ENCODE data around the gene BRD9. TPM values are rescaled to one million over a fixed set of nuclear protein-coding genes. Genes with fewer than 3 reads are reported as not detected.

BRD9 gene
- total RNA-seq, 1 donor from 2014 or later, result 33.8 TPM

GRCh38 chr5:852018-852417, 40.6 kb downstream of the BRD9 start:
- Histone ChIP-seq H3K4me3 (no peak overlapping the region), H3K36me3 (no peaks in the 10 kb centered on the region), H3K9me3 (no peaks in the 10 kb centered on the region), H3K27me3 (peaks cover 19% of the 10 kb centered on the region), H3K27ac (no peak overlapping the region), H3K4me1 (no peaks in the 10 kb centered on the region)
- ATAC-seq (no peak), DNase-seq (no peak)
- intact Hi-C loops (cut with DNase I), result no loop called here
- TF ChIP-seq, protein P1, sequence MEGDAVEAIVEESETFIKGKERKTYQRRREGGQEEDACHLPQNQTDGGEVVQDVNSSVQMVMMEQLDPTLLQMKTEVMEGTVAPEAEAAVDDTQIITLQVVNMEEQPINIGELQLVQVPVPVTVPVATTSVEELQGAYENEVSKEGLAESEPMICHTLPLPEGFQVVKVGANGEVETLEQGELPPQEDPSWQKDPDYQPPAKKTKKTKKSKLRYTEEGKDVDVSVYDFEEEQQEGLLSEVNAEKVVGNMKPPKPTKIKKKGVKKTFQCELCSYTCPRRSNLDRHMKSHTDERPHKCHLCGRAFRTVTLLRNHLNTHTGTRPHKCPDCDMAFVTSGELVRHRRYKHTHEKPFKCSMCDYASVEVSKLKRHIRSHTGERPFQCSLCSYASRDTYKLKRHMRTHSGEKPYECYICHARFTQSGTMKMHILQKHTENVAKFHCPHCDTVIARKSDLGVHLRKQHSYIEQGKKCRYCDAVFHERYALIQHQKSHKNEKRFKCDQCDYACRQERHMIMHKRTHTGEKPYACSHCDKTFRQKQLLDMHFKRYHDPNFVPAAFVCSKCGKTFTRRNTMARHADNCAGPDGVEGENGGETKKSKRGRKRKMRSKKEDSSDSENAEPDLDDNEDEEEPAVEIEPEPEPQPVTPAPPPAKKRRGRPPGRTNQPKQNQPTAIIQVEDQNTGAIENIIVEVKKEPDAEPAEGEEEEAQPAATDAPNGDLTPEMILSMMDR (IDR thresholded peaks at IDR 0.05), result no peak

GRCh38 chr5:851553-851952, 41.0 kb downstream of the BRD9 start:
- no peak overlapping the region for H3K27ac ChIP-seq
- intact Hi-C loops (cut with DNase I), result no loop called here
- TF ChIP-seq, protein P1 (IDR thresholded peaks at IDR 0.05), result no peak
- H3K4me1 ChIP-seq, result no peaks in the 10 kb centered on the region
- peaks cover 19% of the 10 kb centered on the region for H3K27me3 ChIP-seq
- no peak overlapping the region for H3K4me3 ChIP-seq
- no peaks in the 10 kb centered on the region for H3K9me3 ChIP-seq
- DNase-seq (peak; percentile 47), ATAC-seq (no peak)
- H3K36me3 ChIP-seq, result no peaks in the 10 kb centered on the region

- Histone ChIP-seq H3K27ac (no peak overlapping the region), H3K9me3 (no peaks in the 10 kb centered on the region), H3K4me3 (no peak overlapping the region), H3K36me3 (no peaks in the 10 kb centered on the region), H3K27me3 (peaks cover 19% of the 10 kb centered on the region), H3K4me1 (no peaks in the 10 kb centered on the region)
- TF ChIP-seq, protein P1 (IDR thresholded peaks at IDR 0.05), result no peak
- intact Hi-C loops (cut with DNase I), result no loop called here
- ATAC-seq (no peak), DNase-seq (peak; percentile 64)
Observed at GRCh38 chr5:851076-851475, 41.5 kb downstream of the BRD9 start.

DNA sequence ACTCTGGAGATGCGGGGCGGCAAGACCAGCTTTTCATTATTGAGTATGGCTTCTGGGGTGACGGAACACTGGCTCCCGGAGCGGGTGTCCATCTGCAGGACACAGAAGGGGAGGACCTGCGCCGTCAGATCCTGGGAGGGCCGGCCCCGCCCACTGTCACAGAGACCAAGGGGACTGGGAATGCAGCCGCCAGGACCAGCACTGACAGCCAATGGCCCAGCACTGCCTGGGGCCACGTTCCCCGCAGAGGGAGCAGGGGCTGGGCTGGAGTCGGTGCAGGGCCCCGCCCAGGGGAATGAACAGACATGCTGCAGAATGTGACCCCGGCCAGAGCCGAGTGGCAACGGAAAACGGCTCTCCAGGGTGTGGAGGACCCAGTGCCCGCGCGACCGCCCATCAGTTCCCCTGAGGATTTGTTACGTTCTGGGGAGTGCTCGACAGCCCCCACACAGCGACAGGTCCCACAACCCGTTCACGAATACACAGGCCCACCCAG, 42.0 kb downstream of the BRD9 start, which contains the start of gene ZDHHC11:
Gene ZDHHC11 (minus strand): TSS at position 476 of the 496 bp plus-strand sequence. CDS start 384 bp downstream, at position 92.
- no peaks in the 10 kb centered on the region for H3K9me3 ChIP-seq
- TF ChIP-seq, protein P1 (IDR thresholded peaks at IDR 0.05), result no peak

DNA sequence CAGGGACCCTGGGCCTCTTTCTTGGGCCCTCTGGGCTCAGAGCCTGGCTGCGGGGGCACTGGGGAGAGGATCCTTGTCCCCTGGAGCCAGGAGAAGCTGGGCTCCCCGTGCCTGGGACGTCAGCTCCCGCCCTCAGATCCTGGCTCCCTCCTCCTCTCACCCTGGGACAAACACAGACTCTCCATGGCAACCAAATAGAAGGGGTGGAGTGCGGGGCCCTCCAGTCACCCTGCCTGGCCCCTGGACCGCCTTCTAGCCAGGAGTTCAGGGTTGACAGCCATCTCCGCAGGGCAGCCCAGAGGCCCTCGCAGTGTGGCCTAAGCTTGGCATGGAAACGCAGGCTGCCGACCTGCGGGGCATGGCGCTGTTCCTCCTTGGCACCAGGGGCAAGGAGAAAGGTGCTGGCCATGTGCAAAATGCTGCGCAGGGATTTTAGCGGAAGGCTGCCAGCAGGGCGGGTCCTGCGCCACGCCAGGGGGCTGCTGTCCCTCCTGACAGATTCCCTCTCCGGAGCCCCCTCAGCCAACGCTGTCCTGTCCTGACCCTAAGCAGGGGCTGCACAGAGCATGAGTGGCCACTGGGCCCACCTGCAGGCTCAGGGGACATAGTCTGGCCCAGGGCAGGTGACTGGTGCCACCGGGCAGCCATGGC, 42.8 kb downstream of the BRD9 start:
- Histone ChIP-seq H3K27me3 (peaks cover 19% of the 10 kb centered on the region), H3K4me1 (no peaks in the 10 kb centered on the region), H3K27ac (no peak overlapping the region), H3K9me3 (no peaks in the 10 kb centered on the region), H3K36me3 (no peaks in the 10 kb centered on the region), H3K4me3 (peak overlapping the region; percentile 21)
- intact Hi-C loops (cut with DNase I), result no loop called here
- TF ChIP-seq, protein P1 (IDR thresholded peaks at IDR 0.05), result no peak
- ATAC-seq, result peak; percentile 46
- peak; percentile 64 for DNase-seq

More for the DNA sequence above, 42.0 kb downstream of the BRD9 start, which contains the start of gene ZDHHC11:
- peak; percentile 87 for ATAC-seq
- H3K36me3 ChIP-seq, result no peaks in the 10 kb centered on the region
- DNase-seq, result peak; percentile 85
- H3K27me3 ChIP-seq, result peaks cover 19% of the 10 kb centered on the region
- no peak within 1 kb of the TSS for H3K27ac ChIP-seq
- no peaks in the 10 kb centered on the region for H3K4me1 ChIP-seq
- intact Hi-C loops (cut with DNase I), result no loop called here
- peak within 1 kb of the TSS; percentile 21 for H3K4me3 ChIP-seq

Measured in upper lobe of right lung (tissue), 1 donor.